Central memory CD4-positive, alpha-beta T cell (primary cell): ENCODE measurements around the gene PLOD1.
"Not testable (repeated sequence)": the region's sequence is repeated elsewhere in the genome, so short reads cannot be mapped to it uniquely, and the experiment has no call there.

Experiments
- DNase-seq: peaks from one replicate; pipeline ENCODE4 v3.0.0; 2022

PLOD1 gene

DNA sequence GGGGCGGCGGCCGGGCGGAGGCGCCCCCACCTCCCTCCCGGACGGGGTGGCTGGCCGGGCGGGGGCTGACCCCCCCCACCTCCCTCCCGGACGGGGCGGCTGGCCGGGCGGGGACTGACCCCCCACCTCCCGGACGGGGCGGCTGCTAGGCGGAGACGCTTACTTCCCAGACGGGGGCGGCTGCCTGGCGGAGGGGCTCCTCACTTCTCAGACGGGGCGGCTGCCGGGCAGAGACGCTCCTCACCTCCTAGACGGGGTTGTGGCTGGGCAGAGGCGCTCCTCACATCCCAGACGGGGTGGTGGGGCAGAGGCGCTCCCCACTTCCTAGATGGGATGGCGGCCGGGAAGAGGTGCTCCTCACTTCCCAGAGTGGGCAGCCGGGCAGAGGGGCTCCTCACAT, 73.8 kb downstream of the PLOD1 start:
- not testable (repeated sequence) for DNase-seq

DNA sequence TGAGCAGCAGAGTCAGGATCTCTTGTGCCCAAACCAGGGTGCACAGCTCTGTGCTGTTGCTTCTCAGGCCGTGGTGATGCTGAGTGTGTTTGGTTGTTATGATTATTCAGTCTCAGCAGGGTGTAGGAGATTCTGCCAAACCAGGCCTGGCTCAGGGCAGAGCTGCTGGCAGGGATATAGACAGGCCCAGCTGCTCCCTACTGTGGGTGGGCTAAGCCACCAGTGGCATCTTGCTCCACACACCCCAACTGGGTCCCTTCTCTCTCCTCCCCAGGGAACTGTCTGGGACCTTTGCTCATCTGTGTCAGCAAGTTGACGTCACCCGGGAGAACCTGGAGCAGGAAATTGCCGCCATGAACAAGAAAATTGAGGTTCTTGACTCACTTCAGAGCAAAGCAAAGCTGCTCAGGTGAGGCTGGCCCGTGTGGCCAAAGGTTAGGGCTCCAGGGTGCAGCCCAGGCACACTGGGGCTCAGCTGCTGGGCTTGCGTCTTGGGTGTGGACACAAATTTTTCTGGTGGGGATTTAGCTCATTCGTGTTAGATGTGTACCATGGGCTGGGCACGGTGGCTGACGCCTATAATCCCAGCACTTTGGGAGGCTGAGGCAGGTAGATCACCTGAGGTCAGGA, 74.9 kb downstream of the PLOD1 start:
- no peak for DNase-seq

DNA sequence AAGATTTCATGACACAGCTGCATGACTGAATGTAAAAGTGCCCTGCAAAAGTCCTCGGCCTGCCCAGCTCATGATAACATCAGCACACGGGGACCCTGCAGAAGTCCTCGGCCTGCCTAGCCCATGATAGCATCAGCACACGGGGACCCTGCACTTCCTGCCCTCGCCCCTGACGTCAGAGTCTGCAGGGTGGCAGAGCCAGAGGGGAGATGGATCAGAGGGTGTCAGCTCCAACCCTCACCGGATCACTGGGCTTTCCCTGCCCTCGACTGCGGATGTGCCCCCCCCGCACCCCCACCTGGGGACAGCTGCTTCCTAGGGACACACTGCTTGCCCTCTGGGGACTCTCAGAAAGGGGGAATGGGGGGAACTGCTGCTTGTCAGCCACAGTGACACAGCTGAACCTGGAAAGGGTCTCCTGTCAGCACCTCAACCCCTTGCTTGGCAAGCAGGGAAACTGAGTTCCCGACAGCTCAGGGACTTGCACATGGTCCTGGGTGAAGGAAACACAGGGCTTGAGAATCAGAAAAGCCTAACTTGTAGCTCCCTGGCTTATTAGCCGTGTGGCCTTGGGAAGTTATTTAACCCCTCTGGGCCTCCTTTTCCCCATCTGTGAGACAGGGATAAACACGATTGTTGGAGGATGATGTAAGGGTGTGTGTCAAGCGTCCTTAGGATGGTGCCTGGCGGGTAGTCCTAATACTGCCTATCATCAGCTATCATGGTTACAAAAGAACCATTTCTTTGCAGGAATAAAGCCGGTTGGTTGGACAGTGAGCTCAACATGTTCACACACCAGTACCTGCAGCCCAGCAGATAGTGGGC, 76.4 kb downstream of the PLOD1 start:
- no peak for DNase-seq

GRCh38 chr1:12011998-12012397, 77.5 kb downstream of the PLOD1 start:
- DNase-seq = no peak

- no peak for DNase-seq
These were observed 78.2 kb downstream of the PLOD1 start for GRCh38 chr1:12012560-12013316.

- DNase-seq = no peak
These were observed 79.8 kb downstream of the PLOD1 start for GRCh38 chr1:12014141-12014991.

GRCh38 chr1:12015001-12015491, 80.5 kb downstream of the PLOD1 start:
- no peak for DNase-seq

- DNase-seq = no peak
These were observed 81.0 kb downstream of the PLOD1 start for GRCh38 chr1:12015499-12015898.

DNA sequence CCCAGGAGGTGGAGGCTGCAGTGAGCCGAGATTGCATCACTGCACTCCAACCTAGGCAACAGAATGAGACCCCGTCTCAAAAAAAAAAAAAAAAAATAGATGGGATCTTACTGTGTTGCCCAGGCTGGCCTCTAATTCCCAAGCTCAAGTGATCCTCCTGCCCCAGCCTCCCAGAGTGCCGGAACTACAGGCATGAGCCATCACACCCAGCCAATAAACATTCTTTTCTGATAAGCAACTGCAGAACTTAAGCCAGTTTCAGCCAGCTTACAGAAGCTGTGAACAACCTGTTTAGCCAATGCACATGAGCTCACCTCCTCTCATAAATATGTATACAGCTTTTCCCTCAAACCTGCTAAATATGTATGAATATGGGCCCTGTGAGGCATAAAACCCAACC, 81.7 kb downstream of the PLOD1 start:
- DNase-seq = no peak

DNA sequence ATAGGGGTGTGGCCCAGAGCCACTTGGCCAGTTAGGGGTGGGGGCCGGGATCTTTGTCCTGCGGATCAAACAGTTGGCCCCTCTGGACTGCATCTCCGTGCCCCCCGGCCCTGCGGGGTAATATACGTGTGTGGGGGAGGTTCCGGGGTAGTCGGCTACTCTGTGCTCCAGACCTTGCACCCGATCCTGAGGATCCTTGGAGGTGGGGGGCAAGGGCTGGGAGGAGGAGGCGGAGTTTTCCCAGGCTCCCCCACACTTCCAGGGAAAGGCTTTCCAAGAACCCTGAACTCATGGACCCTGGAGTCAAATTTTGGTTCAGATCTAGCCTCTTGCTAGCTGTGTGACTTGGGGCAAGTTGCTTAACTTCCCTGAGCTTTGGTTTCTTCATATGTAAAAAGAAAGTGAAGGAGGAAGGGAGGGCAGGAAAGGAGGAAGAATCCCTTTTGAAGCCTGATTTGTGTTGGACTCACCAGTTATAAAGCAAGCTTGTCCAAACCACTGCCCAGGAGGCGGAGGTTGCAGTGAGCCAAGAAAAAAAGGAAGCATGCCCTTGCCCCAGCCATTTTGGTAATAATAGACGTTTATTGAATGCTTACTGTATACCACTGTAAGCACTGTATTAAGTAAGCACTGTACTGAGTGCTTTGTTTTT, 85.5 kb downstream of the PLOD1 start:
- DNase-seq = no peak

GRCh38 chr1:12021616-12022015, 87.1 kb downstream of the PLOD1 start:
- DNase-seq = no peak

DNA sequence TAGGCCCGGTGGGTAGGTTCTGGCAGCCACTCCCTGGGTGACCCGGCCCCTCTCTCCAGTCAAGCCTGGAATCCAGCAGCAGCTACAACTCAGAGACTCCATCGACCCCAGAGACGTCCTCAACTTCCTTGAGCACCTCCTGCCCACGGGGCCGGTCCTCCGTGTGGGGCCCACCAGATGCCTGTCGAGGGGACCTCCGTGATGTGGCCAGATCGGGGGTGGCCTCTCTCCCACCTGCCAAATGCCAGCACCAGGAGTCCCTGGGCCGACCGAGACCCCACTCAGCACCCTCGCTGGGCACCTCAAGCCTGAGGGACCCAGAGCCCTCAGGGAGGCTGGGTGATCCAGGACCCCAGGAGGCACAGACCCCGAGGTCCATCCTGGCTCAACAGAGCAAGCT, 87.5 kb downstream of the PLOD1 start:
- DNase-seq = no peak
